Skeletal muscle tissue (tissue), 4 donors: Measurements from ENCODE around the gene CTNND2. TPM values are rescaled to one million over a fixed set of nuclear protein-coding genes. Genes with fewer than 3 reads are reported as not detected.

Experiments used
- H3K27ac ChIP-seq: one replicate; pipeline ENCODE4 v1.7.0; 2013; ENCODE audit warnings: mild to moderate bottlenecking, low read depth, low read length, inconsistent platforms
- H3K27me3 ChIP-seq, 3 donors: one replicate each; pipeline ENCODE4 v1.7.0; 2013; ENCODE audit warnings: low read length in 3 of 3; ENCODE audit not compliant: control insufficient read depth in 3 of 3, insufficient read depth in 3 of 3
- H3K36me3 ChIP-seq, 3 donors: one replicate each; pipeline ENCODE4 v1.7.0; 2013; ENCODE audit warnings: low read length in 3 of 3; ENCODE audit not compliant: control insufficient read depth in 3 of 3, insufficient read depth in 3 of 3
- H3K4me1 ChIP-seq, 3 donors: one replicate each; pipeline ENCODE4 v1.7.0; 2013; ENCODE audit warnings: low read length in 3 of 3, mild to moderate bottlenecking in 3 of 3; ENCODE audit not compliant: control insufficient read depth in 3 of 3, insufficient read depth in 3 of 3
- H3K4me3 ChIP-seq, 3 donors: one replicate each; pipeline ENCODE4 v1.7.0; 2013; ENCODE audit warnings: low read length in 3 of 3
- H3K9ac ChIP-seq, 3 donors: one replicate each; pipeline ENCODE4 v1.7.0; 2013; ENCODE audit warnings: low read length in 3 of 3, mild to moderate bottlenecking in 3 of 3, moderate library complexity in 2 of 3, low read depth in 1 of 3
- H3K9me3 ChIP-seq, 3 donors: one replicate each; pipeline ENCODE4 v1.7.0; 2013; ENCODE audit warnings: low read length in 3 of 3; ENCODE audit not compliant: control insufficient read depth in 3 of 3
- total RNA-seq: library from RNA; depleted of rRNA; stranded (reverse); fragments of >200 nt; gene quantifications from one replicate; pipeline ENCODE4 v1.2.3, GENCODE V29; 2014
- donor health status: Osteomylitis.

Gene CTNND2
- total RNA-seq, 1 donor from 2014 or later, result 0.52 TPM

GRCh38 chr5:11355491-11355890, 548.8 kb downstream of the CTNND2 start:
- H3K27ac ChIP-seq, result no peak overlapping the region
- no peaks in the 10 kb centered on the region for H3K27me3 ChIP-seq
- no peaks in the 10 kb centered on the region for H3K4me1 ChIP-seq
- no peaks in the 10 kb centered on the region for H3K9me3 ChIP-seq
- H3K9ac ChIP-seq, result no peak overlapping the region
- H3K36me3 ChIP-seq, result no peaks in the 10 kb centered on the region
- H3K4me3 ChIP-seq, result no peak overlapping the region

GRCh38 chr5:11346336-11346735, 557.9 kb downstream of the CTNND2 start:
- no peak overlapping the region for H3K9ac ChIP-seq
- no peaks in the 10 kb centered on the region for H3K27me3 ChIP-seq
- H3K4me3 ChIP-seq, result no peak overlapping the region
- H3K4me1 ChIP-seq, result no peaks in the 10 kb centered on the region
- H3K36me3 ChIP-seq, result no peaks in the 10 kb centered on the region
- no peaks in the 10 kb centered on the region for H3K9me3 ChIP-seq
- no peak overlapping the region for H3K27ac ChIP-seq

GRCh38 chr5:11335881-11336760, 568.1 kb downstream of the CTNND2 start:
- no peak overlapping the region for H3K4me3 ChIP-seq
- H3K36me3 ChIP-seq, result no peaks in the 10 kb centered on the region
- no peak overlapping the region for H3K27ac ChIP-seq
- H3K9me3 ChIP-seq, result no peaks in the 10 kb centered on the region
- H3K4me1 ChIP-seq, result no peaks in the 10 kb centered on the region
- H3K27me3 ChIP-seq, result peaks cover 0 to 5% (median 0%) of the 10 kb centered on the region in 3 donors
- H3K9ac ChIP-seq, result no peak overlapping the region

- Histone ChIP-seq H3K9me3 (no peaks in the 10 kb centered on the region), H3K36me3 (no peaks in the 10 kb centered on the region), H3K4me1 (no peaks in the 10 kb centered on the region), H3K4me3 (no peak overlapping the region), H3K27me3 (peaks cover 0 to 5% (median 0%) of the 10 kb centered on the region in 3 donors), H3K27ac (no peak overlapping the region), H3K9ac (no peak overlapping the region)
These were observed 569.8 kb downstream of the CTNND2 start for GRCh38 chr5:11334404-11334803.

GRCh38 chr5:11329679-11330078, 574.6 kb downstream of the CTNND2 start:
- no peaks in the 10 kb centered on the region for H3K27me3 ChIP-seq
- H3K4me3 ChIP-seq, result no peak overlapping the region
- H3K27ac ChIP-seq, result no peak overlapping the region
- H3K36me3 ChIP-seq, result no peaks in the 10 kb centered on the region
- H3K9me3 ChIP-seq, result no peaks in the 10 kb centered on the region
- H3K9ac ChIP-seq, result no peak overlapping the region
- no peaks in the 10 kb centered on the region for H3K4me1 ChIP-seq

- Histone ChIP-seq H3K4me1 (no peaks in the 10 kb centered on the region), H3K27ac (no peak overlapping the region), H3K9me3 (no peaks in the 10 kb centered on the region), H3K9ac (no peak overlapping the region), H3K36me3 (no peaks in the 10 kb centered on the region), H3K4me3 (no peak overlapping the region), H3K27me3 (no peaks in the 10 kb centered on the region)
These were observed 579.5 kb downstream of the CTNND2 start for GRCh38 chr5:11324521-11325289.

GRCh38 chr5:11323761-11324160, 580.5 kb downstream of the CTNND2 start:
- Histone ChIP-seq H3K27me3 (no peaks in the 10 kb centered on the region), H3K4me3 (no peak overlapping the region), H3K27ac (no peak overlapping the region), H3K4me1 (no peaks in the 10 kb centered on the region), H3K9ac (no peak overlapping the region), H3K36me3 (no peaks in the 10 kb centered on the region), H3K9me3 (no peaks in the 10 kb centered on the region)

- Histone ChIP-seq H3K4me1 (no peaks in the 10 kb centered on the region), H3K36me3 (no peaks in the 10 kb centered on the region), H3K27ac (no peak overlapping the region), H3K9ac (no peak overlapping the region), H3K9me3 (no peaks in the 10 kb centered on the region), H3K4me3 (no peak overlapping the region), H3K27me3 (no peaks in the 10 kb centered on the region)
These were observed 582.1 kb downstream of the CTNND2 start for GRCh38 chr5:11322133-11322532.

- Histone ChIP-seq H3K36me3 (no peaks in the 10 kb centered on the region), H3K27ac (no peak overlapping the region), H3K9me3 (no peaks in the 10 kb centered on the region), H3K27me3 (no peaks in the 10 kb centered on the region), H3K4me1 (no peaks in the 10 kb centered on the region), H3K9ac (no peak overlapping the region), H3K4me3 (no peak overlapping the region)
These were observed 584.2 kb downstream of the CTNND2 start for GRCh38 chr5:11319836-11320580.
